GM12801 (cell line): ENCODE data around the gene MSH5.

Experiments
- CTCF ChIP-seq: IDR thresholded peaks from one replicate; pipeline ENCODE4 v1.5.1; 2011; ENCODE audit warnings: control low read depth; ENCODE audit not compliant: insufficient read length; ENCODE audit errors: extremely low read depth

MSH5 gene

DNA sequence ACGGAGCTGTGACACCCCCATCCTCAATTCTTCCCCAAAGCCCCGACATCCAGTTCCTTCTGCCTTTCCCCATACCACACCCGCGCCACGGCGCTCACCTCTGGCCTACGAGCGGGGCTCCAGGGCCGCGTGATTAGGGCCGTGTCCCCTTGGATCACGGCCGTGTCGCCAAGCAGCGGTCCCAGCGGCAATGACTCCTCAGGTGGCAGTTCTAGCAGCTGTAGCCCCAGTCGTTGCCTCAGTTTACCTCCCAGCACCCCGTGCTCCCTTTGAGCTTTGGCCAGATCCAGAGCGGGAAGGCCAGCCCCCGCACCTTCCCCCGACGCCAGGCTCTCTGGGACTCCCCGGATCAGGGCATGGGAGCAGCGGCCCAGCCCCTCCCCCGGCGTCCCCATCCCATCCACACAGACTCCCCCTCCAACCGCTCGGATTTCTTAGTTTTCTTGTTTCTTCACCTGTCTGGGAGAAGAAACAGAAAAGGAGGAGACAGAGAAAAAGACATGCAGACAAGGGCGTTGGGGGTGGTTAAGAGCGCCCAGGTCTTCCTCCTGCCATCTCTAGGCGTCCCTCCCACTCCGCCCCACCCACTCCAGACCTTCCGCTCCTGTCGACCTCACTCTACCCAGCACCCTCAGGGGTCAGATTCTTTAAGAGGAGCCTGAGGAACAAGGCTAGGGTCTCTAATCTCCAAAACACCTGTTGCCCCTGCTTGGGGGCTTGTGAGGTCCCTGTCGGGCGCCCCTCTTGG is 10.9 kb upstream of the MSH5 start, which contains the start of gene DDAH2:
Gene DDAH2 (minus strand): TSS at position 533 of the 748 bp plus-strand sequence. CDS start 138 bp downstream, at position 395.
- no peak for TF ChIP-seq CTCF

GRCh38 chr6:31729515-31729978 is 10.3 kb upstream of the MSH5 start:
- no peak for TF ChIP-seq CTCF

GRCh38 chr6:31729979-31730630 is 9.7 kb upstream of the MSH5 start:
- TF ChIP-seq CTCF, result no peak

GRCh38 chr6:31730631-31731086 is 9.1 kb upstream of the MSH5 start:
- TF ChIP-seq CTCF, result no peak

GRCh38 chr6:31732029-31732428 is 7.8 kb upstream of the MSH5 start:
- TF ChIP-seq CTCF, result no peak

- no peak for TF ChIP-seq CTCF
Measured at GRCh38 chr6:31733734-31734133, 6.1 kb upstream of the MSH5 start.

DNA sequence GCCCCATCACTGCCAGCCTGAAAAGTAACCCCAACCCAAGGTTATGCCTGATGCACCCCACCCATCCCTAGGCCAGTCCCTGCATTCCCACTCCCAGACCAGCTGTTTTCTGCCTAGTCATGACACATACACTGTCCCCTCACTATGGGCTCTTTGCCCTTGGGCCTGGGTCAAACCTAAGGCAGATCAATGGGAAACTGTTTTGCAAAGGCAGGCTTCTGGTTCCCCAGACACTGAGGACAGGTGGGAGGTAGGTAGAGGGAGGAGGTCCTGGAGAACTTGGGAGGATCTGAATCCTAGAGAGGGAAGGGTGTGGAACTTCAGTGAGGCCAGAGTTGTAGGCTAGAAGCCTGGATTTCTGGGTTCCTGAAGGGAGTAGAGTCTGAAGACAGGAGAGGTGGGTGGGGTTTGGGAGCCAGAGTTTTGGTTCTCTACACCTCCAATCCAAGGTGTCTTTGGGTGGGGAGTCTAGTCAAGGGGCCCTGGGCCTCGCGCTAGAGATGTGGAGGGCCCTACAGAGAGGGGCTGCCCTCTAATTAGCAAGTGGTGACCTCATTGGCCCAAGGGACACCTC is 5.5 kb upstream of the MSH5 start:
- no peak for TF ChIP-seq CTCF
